SU-DHL-6 (cell line): ENCODE data around the gene CYP4A22.

Source experiments
- H2AFZ ChIP-seq: fragments of 200-600 bp; sonication (generic); 2 replicates; pipeline ENCODE4 v1.6.1; 2014; ENCODE audit warnings: low read depth, mild to moderate bottlenecking, moderate library complexity, mixed read lengths, antibody characterized with exemption, low read length; ENCODE audit not compliant: severe bottlenecking
- H3F3A ChIP-seq: fragments of 200-600 bp; shearing (Covaris generic); 2 replicates; pipeline ENCODE4 v1.6.0; 2016; ENCODE audit warnings: antibody characterized with exemption, mild to moderate bottlenecking; ENCODE audit not compliant: insufficient read depth
- H3K27ac ChIP-seq: fragments of 200-600 bp; sonication (generic); 2 replicates; pipeline ENCODE4 v1.5.1; 2016; ENCODE audit warnings: low read depth, mild to moderate bottlenecking, low read length, moderate library complexity, mixed read lengths
- H3K27me3 ChIP-seq: fragments of 200-600 bp; sonication (generic), shearing (Covaris generic); 2 replicates; pipeline ENCODE4 v1.6.0; 2014; ENCODE audit warnings: mild to moderate bottlenecking, low read length
- H3K36me3 ChIP-seq: fragments of 200-600 bp; sonication (generic); 2 replicates; pipeline ENCODE4 v1.6.1; 2014; ENCODE audit warnings: mild to moderate bottlenecking, low read length, mixed read lengths
- H3K4me2 ChIP-seq: fragments of 300-600, 200-600 bp; shearing (Covaris generic), sonication (generic); 2 replicates; pipeline ENCODE4 v1.6.0; 2014; ENCODE audit warnings: low read length, low read depth, mild to moderate bottlenecking; ENCODE audit not compliant: poor library complexity, severe bottlenecking
- H3K4me3 ChIP-seq: fragments of 200-600 bp; sonication (generic); 2 replicates; pipeline ENCODE4 v1.5.1; 2014; ENCODE audit warnings: antibody characterized with exemption, low read length, mild to moderate bottlenecking, mixed read lengths; ENCODE audit not compliant: insufficient read depth, poor library complexity, severe bottlenecking
- H3K79me2 ChIP-seq: fragments of 200-600 bp; sonication (generic); 2 replicates; pipeline ENCODE4 v1.6.1; 2014; ENCODE audit warnings: mild to moderate bottlenecking, low read length, moderate library complexity; ENCODE audit not compliant: insufficient read depth
- H3K9ac ChIP-seq: fragments of 200-600 bp; sonication (generic); 2 replicates; pipeline ENCODE4 v1.7.0; 2014; ENCODE audit warnings: mild to moderate bottlenecking, low read length
- H3K9me2 ChIP-seq: fragments of 200-600 bp; sonication (generic); replicated peaks from 2 replicates; pipeline ENCODE4 v1.6.1; 2014; ENCODE audit warnings: low read length; ENCODE audit not compliant: insufficient read depth
- H3K9me3 ChIP-seq: fragments of 200-600 bp; sonication (generic); 2 replicates; pipeline ENCODE4 v1.6.1; 2014; ENCODE audit warnings: low read length, mixed read lengths; ENCODE audit not compliant: insufficient read depth
- H4K20me1 ChIP-seq: fragments of 200-600 bp; sonication (generic); 2 replicates; pipeline ENCODE4 v1.6.1; 2014; ENCODE audit warnings: low read depth, mild to moderate bottlenecking, antibody characterized with exemption, low read length, moderate library complexity, mixed read lengths
- CTCF ChIP-seq: fragments of 200-600 bp; sonication (generic); IDR thresholded peaks from one replicate; pipeline ENCODE4 v1.5.1; 2017; ENCODE audit warnings: antibody characterized with exemption, mild to moderate bottlenecking, low read length, moderate library complexity; ENCODE audit not compliant: insufficient read depth, poor library complexity, severe bottlenecking
- EZH2phosphoT487 ChIP-seq: fragments of 200-600 bp; sonication (generic), shearing (Covaris generic); conservative IDR thresholded peaks from 2 replicates; pipeline ENCODE4 v1.6.1; 2018; ENCODE audit warnings: mild to moderate bottlenecking, antibody characterized with exemption, low read length, moderate library complexity, mixed read lengths

CYP4A22 gene

GRCh38 chr1:47196622-47197021, 59.4 kb downstream of the CYP4A22 start:
- Histone ChIP-seq H3K27ac (no peak overlapping the region), H3K9me3 (no peaks in the 10 kb centered on the region), H3K27me3 (no peaks in the 10 kb centered on the region), H2AFZ (no peak overlapping the region), H3F3A (no peaks in the 10 kb centered on the region), H3K36me3 (no peaks in the 10 kb centered on the region), H3K9ac (no peak overlapping the region), H4K20me1 (no peaks in the 10 kb centered on the region), H3K79me2 (no peaks in the 10 kb centered on the region), H3K4me2 (no peak overlapping the region), H3K9me2 (no peaks in the 10 kb centered on the region), H3K4me3 (no peak overlapping the region)
- TF ChIP-seq CTCF (no peak), EZH2phosphoT487 (no peak)

GRCh38 chr1:47198214-47198613, 61.0 kb downstream of the CYP4A22 start:
- Histone ChIP-seq H3K4me3 (no peak overlapping the region), H3K4me2 (no peak overlapping the region), H3K36me3 (no peaks in the 10 kb centered on the region), H3K27me3 (no peaks in the 10 kb centered on the region), H3K79me2 (no peaks in the 10 kb centered on the region), H3K9me2 (no peaks in the 10 kb centered on the region), H3F3A (no peaks in the 10 kb centered on the region), H3K27ac (no peak overlapping the region), H3K9ac (no peak overlapping the region), H3K9me3 (0 out of 2 replicates have a peak, but pooled peaks cover 4% of the 10 kb centered on the region), H4K20me1 (no peaks in the 10 kb centered on the region), H2AFZ (no peak overlapping the region)
- TF ChIP-seq CTCF = no peak
- no peak for TF ChIP-seq EZH2phosphoT487
